ENCODE measurements around the gene BAG5.
"Not testable (repeated sequence)": the region's sequence is repeated elsewhere in the genome, so short reads cannot be mapped to it uniquely, and the experiment has no call there.

Gene BAG5

DNA sequence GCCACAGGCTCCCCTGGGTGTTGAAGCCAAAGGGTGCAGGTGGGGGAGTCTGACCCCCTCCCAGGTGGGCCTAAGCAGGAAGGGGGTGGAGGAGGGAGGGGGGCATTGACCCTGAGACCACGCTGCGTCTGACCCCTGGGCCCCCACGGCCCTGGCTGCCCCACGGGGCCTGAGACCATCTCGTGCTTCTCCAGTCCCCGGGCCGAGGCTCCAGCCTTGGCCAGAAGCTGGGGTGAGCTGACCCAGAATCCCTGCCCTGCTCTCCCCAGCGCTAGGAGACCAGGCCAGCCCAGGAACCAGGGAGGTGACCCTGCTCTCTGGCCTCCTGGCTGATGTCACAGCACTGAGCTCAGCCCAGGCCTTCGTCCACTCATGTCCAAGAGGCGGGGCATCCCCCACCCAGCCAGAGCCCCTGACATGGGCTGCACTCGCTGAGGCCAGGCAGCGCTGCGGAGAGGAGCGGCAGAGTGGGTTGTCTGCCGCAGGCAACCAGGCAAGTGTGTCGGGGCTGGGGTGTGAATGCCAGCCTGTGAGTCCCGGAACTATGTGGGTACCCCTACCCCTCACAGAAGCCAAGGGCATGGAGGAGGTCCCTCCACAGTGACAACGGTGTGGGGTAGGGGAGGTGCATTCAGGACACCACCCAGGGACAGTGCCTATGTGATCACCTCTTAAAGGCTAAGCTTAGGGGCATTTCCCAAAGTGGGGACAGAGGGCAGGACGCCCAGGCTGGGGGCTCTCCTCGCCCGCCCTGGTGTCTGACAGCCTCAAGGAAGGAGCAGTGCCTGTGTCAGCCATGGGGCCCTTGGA, 27.2 kb downstream of the BAG5 start:
- no peak for DNase-seq (ENCODE audit: low read depth in 2 of 3, low spot score in 2 of 3)

DNA sequence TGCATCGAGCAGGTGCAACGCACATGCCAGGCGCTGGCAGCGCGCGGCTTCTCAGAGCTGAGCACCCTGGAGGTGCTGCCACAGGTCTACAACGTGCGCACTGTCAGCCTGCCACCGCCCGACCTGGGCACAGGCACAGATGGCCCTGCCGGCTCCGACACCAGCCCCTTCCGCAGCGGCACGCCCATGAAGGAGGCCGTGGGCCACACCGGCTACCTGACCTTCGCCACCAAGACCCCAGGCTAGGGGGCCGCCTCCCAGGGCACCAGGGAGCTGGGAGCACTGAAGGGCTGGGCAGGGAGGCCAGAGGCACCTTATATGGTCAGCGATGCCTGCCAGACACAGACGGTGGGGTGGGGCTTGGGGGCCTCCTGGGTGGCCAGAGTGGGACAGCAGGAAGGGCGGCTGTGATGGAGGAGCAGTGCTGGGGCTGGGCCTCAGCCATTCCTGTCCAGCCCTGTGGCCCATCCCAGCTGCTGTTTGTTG, 27.8 kb downstream of the BAG5 start:
- no peak for DNase-seq (ENCODE audit: low read depth in 2 of 3, low spot score in 2 of 3)

DNA sequence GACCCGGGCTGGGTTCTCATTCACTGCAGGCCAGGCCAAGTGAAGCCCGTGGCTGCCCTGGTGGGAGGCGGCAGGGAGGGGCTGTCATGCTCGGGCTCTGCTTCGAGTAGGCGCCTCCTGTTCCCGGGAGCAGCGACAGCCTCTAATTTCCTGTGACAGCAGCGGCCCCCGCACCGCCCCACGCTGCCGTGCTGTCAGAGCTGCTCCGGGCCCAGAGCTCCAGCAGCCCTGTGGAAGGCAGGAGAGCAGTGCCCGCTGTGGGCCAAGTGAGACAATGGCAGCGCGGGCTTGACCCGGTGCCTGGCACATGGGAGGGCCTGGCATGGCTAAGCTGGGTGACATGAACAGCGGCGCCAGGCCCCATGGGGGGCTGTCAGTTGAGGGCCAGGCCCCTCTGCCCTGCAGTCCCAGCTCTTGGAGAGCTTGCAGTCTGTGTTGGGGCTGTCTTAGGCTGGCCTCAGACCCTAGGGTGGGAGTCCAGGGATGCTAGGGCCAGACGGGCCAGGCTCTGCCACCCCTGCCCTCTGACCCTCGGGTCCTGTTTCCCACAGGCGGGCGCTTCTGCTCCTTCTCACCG, 28.4 kb downstream of the BAG5 start:
- no peak for DNase-seq (ENCODE audit: low read depth in 2 of 3, low spot score in 2 of 3)

DNA sequence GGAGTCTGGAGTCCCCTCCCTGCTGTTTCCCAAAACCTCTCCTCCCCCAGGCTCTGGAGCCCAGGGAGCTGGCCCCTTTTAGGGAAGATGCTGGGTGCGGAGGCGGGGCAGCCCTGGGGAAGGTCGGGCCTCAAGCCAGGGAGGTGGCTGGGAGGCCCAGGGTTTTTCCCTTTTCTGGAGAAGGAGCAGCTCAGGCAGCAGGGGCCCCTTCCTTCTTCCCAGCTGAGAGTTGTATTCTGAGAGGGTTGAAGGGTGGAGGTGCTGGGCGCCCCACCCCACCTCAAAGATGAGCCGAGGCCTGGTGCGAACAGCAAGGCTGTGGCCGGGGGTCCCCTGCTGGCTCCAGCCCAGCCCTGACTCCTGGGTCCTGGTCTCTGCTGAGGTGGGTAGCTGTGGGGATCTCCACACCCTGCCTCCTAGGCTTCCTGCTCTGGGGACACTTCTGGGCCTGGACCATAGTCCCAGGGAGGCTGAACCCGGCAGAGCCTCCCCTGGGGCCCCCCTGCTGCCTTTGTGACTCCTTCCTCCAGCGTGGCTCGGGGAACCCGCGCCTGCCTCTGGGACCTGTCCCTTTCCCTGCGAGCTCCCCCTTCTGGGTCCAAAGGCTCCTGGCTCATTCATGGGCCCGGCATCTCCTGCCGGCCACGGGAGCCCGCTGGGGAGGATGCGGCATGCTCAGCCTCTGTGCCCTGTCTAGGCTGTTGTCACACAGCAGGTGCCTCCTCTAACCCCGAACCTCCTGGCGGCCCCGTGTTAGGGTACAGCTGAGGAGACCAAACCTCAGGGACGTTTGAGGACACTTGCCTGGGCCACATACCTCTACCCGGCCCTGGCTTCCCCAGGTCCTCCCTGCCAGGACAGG, 29.1 kb downstream of the BAG5 start:
- no peak for DNase-seq (ENCODE audit: low read depth in 2 of 3, low spot score in 2 of 3)

DNA sequence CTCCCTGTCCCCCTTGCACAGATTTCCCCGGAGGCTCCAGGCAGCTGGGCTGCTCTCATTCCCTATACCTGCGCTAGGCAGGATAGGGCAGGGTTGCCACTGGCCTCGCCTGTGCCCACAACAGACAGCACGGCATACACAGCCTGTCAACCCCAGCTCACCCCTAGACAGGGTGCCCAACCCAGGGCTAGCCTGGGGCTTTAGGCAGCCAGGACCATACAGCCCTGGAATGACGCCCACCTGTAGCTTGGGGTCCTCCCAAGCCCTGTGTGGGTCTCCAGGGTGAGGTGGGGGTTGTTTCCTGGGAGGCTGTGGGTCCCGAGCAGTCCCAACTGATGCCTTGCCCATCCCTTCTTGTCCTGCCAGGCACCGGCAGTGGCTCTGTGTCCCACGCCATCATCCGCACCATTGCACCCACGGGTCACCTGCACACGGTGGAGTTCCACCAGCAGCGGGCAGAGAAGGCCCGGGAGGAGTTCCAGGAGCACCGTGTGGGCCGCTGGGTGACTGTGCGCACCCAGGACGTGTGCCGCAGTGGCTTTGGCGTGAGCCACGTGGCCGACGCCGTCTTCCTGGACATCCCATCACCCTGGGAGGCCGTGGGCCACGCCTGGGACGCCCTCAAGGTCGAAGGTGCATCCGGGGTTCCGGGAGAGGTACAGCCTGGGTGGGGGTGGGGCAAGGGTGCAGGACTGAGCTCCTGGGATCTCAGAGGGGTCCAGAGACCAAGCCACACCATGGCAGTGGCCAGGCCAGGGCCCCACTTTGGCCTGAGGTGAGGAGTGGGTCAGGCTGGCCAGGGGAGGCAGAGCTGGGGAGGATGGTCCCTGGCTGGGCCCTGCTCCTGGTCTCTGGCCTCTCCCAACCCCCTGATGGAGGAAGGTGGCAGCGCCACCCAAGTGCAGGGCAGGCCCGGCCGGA, 30.0 kb downstream of the BAG5 start:
- DNase-seq (ENCODE audit: low read depth in 2 of 3, low spot score in 2 of 3): no peak

GRCh38 chr14:103531421-103532215, 30.8 kb downstream of the BAG5 start:
- DNase-seq (ENCODE audit: low read depth in 2 of 3, low spot score in 2 of 3): no peak

DNA sequence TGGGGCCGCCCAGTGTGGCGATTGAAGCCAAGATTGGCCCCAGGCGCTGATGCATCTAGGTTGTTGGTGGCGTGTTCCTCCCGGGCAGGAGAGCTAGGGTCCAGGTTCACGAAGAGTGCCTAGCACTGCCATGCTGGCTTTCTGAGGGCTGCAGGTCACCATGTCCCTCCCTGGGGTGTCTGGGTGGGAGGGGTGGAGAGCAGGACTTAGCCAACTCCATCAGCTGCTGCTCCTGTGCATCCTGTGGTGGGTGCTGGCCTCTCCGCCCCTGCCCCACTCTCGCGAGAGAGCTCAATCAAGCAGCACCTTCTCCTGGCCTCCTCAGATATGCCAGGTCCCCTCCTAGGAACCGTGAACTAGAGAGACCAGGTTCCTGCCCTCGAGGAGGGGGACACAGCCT, 31.6 kb downstream of the BAG5 start:
- DNase-seq (ENCODE audit: low read depth in 2 of 3, low spot score in 2 of 3): no peak

- no peak for DNase-seq (ENCODE audit: low read depth in 2 of 3, low spot score in 2 of 3)
These were observed 32.1 kb downstream of the BAG5 start for GRCh38 chr14:103530390-103530789.

- DNase-seq (ENCODE audit: low read depth in 2 of 3, low spot score in 2 of 3): no peak
These were observed 32.8 kb downstream of the BAG5 start for GRCh38 chr14:103529383-103530365.

DNA sequence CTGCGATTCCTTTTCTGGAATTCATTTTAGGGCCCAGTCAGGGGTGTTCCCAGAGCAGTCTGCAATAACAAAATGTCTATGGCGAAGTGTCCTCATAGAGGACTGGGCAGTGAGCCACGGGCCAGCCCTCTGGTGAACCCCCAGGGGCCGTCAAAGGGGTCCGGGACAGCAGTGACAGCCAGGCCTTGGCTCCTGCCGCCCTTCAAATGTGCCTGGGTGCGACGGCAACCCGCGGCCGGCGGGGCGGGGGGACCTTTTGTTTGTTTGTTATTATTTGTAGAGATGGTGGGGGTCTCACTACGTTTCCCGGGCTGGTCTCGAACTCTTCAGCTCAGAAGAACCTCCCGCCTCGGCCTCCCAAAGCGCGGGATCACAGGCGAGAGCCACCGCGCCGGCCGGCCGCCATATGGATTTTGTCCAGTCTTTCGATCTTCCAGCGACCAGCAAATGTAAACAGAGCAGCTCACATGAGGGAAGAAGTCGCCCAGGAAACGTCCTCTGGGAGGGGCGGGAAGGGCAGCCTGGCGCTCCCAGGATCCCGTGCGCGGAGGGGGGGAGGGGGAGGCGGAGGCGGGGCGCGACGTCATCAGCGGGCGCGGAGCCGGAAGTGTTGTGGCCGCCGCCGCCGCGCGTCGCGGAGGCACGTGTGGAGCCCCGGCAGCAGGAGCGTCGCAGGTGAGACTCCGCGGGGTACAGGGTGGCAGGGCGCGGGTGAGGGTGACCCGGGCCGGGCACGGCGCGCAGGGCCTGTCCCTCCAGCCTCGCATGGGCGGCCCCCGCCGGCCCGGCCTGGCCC, 33.7 kb downstream of the BAG5 start, which contains the start of gene TRMT61A:
Gene TRMT61A (plus strand): TSS at position 610 of the 796 bp plus-strand sequence. CDS start 783 bp downstream, outside the sequence.
- peak; percentile 50 to 67 (median 63) for DNase-seq (ENCODE audit: low read depth in 2 of 3, low spot score in 2 of 3)

DNA sequence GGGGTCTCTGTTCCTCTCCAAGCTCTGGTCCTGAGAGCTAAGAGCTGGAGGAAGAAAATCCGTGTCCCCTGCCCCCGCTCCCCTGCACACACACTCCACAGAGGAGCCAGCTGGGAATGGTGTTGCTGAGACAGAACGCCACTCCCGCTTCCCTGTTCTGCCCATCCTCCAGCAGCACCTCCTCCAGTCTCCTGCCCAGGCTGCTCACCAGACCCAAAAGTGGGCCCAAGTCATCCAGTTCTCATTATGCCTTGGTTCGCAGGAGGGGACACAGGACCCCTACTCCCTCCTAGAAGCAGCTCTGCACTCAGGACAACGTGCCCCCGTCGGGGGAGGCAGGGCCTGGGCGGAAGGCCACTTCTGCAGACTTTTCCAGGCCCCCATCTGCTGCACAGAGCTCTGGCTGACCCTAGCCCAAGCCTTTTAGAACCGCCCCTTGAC, 34.3 kb downstream of the BAG5 start:
- DNase-seq (ENCODE audit: low read depth in 2 of 3, low spot score in 2 of 3): no peak

DNA sequence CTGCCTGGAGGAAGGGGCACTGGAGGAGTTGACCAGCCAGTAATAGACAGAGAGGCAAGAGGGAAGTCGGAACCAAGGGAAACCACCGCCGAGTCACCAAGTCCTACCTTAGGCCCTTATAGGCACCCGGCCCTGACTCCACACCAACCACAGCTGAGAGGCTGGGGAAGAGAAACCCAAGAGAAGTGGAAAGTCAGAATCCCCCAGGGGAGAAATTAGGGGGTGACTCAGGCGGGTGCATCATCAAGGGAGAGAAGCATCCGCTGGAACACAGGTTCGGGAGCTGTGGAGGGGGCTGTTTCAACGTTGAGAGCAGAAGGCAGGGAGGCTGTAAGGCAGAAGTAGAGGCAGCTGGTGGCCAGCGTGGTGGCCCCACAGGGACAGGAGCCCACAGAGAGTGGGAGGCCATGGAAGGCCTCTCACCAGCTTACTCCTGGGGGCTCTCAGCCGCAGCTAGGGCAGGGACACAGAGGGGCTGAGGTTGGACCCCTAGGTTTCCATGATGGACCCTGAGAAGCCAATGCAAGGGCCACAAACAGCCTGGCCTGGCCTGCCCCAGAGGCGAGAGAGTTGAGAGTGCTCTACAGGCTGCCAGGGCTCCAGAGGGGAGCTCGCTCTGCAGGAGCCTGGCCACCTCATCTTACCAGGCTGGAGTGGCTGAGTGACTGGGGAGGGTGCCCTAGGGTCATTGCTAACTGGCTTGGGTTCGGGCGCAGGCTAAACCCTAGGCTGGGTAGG, 34.9 kb downstream of the BAG5 start:
- peak in 1 of 3 experiments; percentile 26 for DNase-seq (ENCODE audit: low read depth in 2 of 3, low spot score in 2 of 3)

- DNase-seq (ENCODE audit: low read depth in 2 of 3, low spot score in 2 of 3): no peak
These were observed 35.6 kb downstream of the BAG5 start for GRCh38 chr14:103526914-103527248.

DNA sequence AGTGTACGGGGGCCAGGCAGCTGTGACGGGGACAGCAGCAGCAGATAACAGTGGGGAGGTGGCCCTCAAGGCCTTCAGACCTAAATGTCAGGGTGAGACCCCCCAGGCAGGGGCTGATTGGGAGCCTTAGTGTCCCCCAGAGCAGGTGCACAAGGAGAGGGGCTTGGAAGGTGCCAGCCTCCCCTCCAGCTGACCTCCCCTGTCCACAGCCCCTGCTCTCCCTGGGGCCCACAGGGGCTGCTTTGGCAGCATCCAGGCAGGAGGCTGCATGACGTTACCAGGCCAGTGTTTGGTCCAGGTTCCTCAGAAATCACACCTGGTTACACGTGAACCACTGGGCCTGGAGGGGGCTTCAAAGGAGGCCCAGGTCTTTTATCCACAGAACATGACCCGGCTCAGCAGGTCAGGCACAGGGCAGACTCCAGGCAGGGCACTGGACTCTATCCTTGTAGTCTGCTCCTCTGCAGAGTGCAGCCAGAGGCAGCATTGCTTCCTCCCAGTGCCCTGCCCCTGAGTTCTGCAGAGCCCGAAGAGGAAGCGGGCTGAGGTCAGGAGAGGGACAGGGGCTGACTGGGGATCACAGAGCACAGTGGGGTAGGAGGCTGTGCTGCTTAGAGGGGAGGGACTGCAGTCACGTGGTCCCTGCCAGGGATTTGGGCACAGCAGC, 36.1 kb downstream of the BAG5 start:
- DNase-seq (ENCODE audit: low read depth in 2 of 3, low spot score in 2 of 3): no peak

- DNase-seq (ENCODE audit: low read depth in 2 of 3, low spot score in 2 of 3): not testable (repeated sequence)
These were observed 36.8 kb downstream of the BAG5 start for GRCh38 chr14:103525430-103526246.

All from activated CD8-positive, alpha-beta memory T cell treated with anti-CD3 and anti-CD28 coated beads for 48 hours (primary cell).